GM12892 (cell line): Measurements from ENCODE around the gene SDCCAG8.

Experiments
- DNase-seq: peaks from one replicate; pipeline ENCODE4 v3.0.0; 2011; ENCODE audit not compliant: insufficient read length
- FAIRE-seq: peaks from 2 replicates; lab custom pipeline; 2011; peaks lifted over from hg19 to GRCh38; lab: Jason Lieb, UNC
- POLR2A ChIP-seq: IDR thresholded peaks from 2 replicates; pipeline ENCODE4 v1.6.1; 2011; ENCODE audit warnings: low read depth, low read length, control low read depth
- POLR2AphosphoS5 ChIP-seq: IDR thresholded peaks from 2 replicates; pipeline ENCODE4 v1.6.1; 2011; ENCODE audit warnings: low read depth, low read length, control low read depth
- TAF1 ChIP-seq: IDR thresholded peaks from 2 replicates; pipeline ENCODE4 v1.6.1; 2011; ENCODE audit warnings: low read depth, mild to moderate bottlenecking, control low read depth, low read length, borderline replicate concordance

The SDCCAG8 gene

DNA sequence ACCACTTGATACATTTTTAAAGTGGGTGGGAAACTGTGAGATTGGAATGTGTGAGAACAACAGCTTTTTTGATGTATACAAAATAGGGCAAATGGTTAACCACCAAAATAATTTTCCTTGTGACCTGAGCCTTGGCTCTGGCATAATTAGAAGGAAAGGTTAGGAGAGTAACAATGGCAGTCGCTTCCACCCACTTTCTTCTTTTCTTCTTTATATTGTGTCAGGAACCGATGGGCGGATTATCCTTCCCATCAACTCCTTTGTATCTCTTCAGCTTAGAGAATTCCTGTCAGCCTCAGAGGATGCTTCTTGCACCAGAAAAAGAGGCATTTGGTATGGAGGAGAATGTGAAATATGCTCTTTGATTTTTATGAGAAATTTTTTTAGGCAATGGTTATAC lies 90.6 kb downstream of the SDCCAG8 start:
- TF ChIP-seq TAF1 (no peak), POLR2A (no peak), POLR2AphosphoS5 (no peak)
- FAIRE-seq (no peak), DNase-seq (no peak)

DNA sequence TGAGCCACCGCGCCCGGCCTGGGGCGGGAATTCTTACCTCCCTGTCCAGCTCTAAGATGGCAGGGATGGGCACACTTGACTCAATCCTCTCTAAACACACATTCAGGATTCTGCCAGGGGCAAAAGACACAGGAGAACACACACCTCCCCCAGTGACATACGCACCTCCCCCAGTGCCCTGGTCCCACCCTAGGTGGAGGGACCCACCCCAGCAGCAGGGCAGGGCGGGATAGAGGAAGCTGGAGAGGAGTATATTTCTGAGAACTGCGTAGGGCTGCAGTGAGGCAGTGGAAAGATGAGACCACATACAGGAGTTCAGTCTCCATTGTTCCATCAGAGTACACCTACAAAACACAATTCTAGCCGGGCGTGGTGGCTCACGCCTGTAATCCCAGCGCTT lies 92.5 kb downstream of the SDCCAG8 start:
- no peak for TF ChIP-seq POLR2AphosphoS5
- TF ChIP-seq TAF1 = no peak
- TF ChIP-seq POLR2A = no peak
- FAIRE-seq (no peak), DNase-seq (no peak)

DNA sequence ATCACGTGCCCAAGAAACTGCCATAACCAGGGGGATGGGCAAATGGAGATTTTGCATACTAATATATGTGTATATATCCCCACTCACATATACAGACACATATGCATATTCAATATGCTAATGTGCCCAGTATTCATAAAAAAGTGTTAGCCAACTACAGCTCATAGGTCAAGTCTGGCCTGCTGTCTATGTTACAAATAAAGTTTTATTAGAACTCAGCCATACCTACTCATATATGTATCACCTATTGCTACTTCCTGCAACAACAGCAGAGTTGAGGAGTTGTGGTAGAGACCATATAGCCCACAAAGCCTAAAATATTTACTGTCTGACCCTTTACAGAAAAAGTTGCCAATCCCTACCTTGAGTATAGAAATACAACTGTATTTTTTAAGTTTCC lies 93.3 kb downstream of the SDCCAG8 start:
- no peak for TF ChIP-seq POLR2AphosphoS5
- no peak for TF ChIP-seq TAF1
- no peak for TF ChIP-seq POLR2A
- DNase-seq = no peak
- FAIRE-seq = no peak

DNA sequence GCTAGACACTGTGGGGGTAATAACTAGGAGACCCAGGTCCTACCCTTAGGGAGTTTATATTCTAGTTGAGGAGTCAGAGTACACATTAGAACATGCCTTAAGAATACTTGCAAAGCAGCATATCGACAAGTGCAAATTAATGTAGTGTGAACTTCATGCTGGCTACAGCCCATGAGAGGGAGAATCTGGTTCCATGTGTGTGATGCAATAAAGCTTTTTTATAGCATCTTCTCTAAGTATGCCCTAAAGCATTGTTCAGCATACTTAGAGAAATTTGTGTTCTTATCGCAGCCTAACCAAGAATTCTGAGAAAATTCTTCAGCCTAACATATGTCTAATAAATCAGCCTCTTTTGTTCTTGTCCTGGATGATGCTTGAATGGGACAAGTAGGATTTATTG lies 95.5 kb downstream of the SDCCAG8 start:
- TF ChIP-seq POLR2AphosphoS5 (no peak), POLR2A (no peak), TAF1 (no peak)
- FAIRE-seq (no peak), DNase-seq (no peak)

DNA sequence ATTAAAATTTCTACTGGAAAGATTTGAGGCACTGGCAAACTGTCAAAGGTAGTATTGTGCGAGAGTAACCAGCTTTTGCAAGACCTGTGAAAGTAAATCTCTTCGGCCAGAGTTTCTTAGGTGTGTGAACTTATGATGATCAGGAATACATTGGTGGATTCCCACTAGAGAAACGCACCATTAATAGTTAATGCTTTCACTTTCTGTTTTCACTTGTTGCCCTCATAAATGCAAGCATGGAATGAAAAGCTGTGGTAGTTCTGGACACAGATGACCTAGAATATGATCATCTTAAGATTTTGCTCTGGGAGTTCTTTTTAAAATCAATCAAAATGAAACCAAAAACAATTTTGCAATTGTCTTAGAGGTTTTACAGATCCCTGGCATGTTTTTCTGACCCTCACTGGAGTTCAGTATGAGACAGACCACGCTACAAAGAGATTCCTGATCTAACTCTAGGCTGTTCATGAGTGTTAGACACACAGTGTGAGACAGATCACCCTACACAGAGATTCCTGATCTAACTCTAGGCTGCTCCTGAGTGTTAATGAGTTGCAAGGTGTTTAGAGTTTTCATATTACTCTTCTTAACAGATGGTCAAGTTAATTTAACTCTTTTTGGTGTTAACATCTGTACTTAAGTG lies 98.8 kb downstream of the SDCCAG8 start:
- no peak for DNase-seq
- TF ChIP-seq POLR2A = no peak
- FAIRE-seq = no peak

DNA sequence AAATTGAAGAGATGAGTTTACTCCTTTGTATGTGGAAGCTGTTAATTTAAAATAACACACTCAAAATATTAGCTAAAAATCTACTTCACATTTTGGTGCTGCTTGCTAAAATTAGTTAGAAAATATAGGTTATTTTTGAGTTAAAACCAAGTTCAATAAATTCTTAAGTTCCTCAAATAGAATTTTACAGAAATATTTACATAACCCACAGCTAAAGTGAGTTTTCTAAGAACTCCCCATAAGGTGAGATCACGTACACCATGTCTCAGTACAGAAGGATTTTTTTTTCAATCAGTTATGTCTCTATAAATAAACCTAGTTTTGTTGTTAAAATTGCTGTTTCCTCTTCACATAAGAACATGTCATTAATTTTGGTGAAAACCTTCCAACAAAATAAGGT lies 108.0 kb downstream of the SDCCAG8 start:
- no peak for TF ChIP-seq TAF1
- no peak for TF ChIP-seq POLR2A
- no peak for TF ChIP-seq POLR2AphosphoS5
- no peak for FAIRE-seq

DNA sequence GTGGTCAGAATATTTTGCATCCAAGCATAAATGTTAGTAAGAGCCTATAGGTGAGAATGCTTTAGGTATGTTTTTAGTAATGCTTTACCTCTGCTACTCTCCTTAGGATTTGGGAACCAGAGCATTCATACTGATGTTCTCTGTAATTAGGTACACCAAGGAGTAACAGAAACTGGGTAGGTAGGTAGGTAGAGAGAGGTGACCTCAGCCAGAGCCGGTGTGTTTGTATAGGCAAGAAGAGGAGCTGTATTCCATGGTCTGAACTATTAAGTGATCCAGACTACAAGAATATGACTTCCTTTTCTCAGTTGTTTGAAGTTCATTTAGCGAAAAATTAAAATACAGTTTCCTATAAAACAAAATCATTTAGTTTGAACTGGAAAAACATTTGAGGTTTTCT lies 108.5 kb downstream of the SDCCAG8 start:
- DNase-seq = no peak
- no peak for FAIRE-seq
- TF ChIP-seq POLR2A (no peak), POLR2AphosphoS5 (no peak), TAF1 (no peak)

More for the DNA sequence above, 108.0 kb downstream of the SDCCAG8 start:
- no peak for DNase-seq

DNA sequence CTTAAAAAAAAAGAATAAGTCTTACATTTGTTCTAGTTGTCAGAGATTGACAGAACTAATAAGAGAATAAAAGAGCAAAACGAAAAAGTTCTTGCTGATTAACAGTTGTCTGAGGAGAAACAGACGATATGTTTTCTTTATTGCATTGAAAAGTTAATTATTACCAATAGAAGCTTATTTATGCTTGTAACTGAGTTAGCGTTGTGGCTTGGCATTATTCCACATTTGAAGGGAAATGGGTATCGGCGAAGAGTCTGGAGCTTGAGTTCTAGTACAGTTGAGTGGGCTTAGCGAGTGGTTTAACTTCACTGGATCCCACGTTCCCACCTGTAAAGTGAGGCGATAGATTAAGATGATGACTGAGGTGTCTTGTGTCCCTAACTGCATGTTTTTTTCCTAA lies 109.0 kb downstream of the SDCCAG8 start:
- TF ChIP-seq TAF1 (no peak), POLR2AphosphoS5 (no peak), POLR2A (no peak)
- no peak for DNase-seq
- FAIRE-seq = no peak

- FAIRE-seq = no peak
- no peak for DNase-seq
- TF ChIP-seq POLR2AphosphoS5 (no peak), TAF1 (no peak), POLR2A (no peak)
Observed at GRCh38 chr1:243367314-243367713, 111.5 kb downstream of the SDCCAG8 start.

- FAIRE-seq (no peak), DNase-seq (no peak)
- TF ChIP-seq POLR2A (no peak), TAF1 (no peak), POLR2AphosphoS5 (no peak)
Observed at GRCh38 chr1:243374412-243374811, 118.6 kb downstream of the SDCCAG8 start.

DNA sequence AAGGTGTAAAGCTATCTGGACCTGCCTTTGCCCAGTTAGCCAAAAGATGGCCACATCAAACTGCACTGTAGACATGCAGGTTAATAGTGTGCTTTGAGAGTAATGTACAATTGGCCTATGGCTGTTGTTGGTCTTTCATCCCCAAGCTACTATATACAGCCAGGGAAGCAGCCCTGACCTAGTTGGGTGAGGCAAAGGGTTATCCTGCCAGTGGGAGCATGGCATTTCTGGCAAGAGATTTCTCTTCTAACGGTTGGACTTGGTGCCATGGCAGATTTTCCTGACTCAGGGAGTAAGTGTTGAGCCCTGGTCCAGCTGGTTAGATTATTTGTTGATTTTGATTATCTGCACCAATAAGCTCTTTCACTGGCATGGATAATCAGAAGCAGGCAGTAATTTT lies 119.8 kb downstream of the SDCCAG8 start:
- DNase-seq = no peak
- TF ChIP-seq POLR2A (no peak), POLR2AphosphoS5 (no peak), TAF1 (no peak)
- FAIRE-seq = no peak

DNA sequence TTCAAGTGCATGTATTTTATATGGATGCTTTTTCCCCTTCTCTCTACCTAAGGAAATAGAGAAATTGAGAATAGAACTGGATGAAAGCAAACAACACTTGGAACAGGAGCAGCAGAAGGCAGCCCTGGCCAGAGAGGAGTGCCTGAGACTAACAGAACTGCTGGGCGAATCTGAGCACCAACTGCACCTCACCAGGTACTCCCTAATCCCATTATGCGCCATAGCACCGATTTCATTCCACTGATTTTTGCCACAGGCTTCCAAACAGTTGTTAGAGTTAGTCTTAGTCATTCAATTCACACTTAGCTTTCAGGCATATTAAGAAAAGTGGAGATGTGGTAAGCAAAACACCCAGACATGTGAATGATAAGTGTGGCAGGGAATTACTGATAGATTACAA lies 122.8 kb downstream of the SDCCAG8 start:
- no peak for TF ChIP-seq POLR2AphosphoS5
- TF ChIP-seq POLR2A = no peak
- no peak for TF ChIP-seq TAF1
- FAIRE-seq (no peak), DNase-seq (no peak)

DNA sequence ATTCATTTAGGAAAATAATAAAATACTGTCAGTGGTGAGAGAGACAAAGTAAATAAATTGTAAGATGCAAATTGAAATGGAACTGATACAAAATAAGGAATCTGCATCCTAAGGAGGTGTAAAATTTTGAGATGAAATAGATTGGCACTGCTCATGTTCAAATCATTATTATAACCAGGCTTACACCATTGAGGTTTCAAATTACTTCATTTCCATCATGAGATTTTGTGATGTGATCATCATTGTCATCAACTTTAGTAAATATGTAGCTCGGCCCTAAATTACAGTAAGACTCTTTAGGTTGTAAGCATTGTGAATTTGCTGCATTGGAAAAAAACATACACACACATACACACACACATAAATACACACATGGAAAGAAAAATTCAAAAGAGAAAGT lies 123.4 kb downstream of the SDCCAG8 start:
- no peak for FAIRE-seq
- no peak for DNase-seq
- no peak for TF ChIP-seq POLR2AphosphoS5
- TF ChIP-seq POLR2A = no peak
- no peak for TF ChIP-seq TAF1

GRCh38 chr1:243379706-243380105 lies 123.9 kb downstream of the SDCCAG8 start:
- DNase-seq = no peak
- FAIRE-seq = no peak
- TF ChIP-seq POLR2AphosphoS5 (no peak), TAF1 (no peak), POLR2A (no peak)
